Stimulated activated CD4-positive, alpha-beta T cell treated with anti-CD3 and anti-CD28 coated beads, Interleukin-12 subunit alpha, Interleukin-12 subunit beta, amount 100 ng/mL, for 4 hours (primary cell): ENCODE results near the gene NCCRP1.

Experiments
- DNase-seq: peaks from one replicate; pipeline ENCODE4 v3.0.0-alpha.2; 2020

Gene NCCRP1

GRCh38 chr19:39248806-39249205 lies 52.0 kb downstream of the NCCRP1 start, which contains the start of gene IFNL4:
Gene IFNL4, minus strand, starts transcription at chr19:39248856.
- DNase-seq: no peak

GRCh38 chr19:39251081-39251480 lies 54.3 kb downstream of the NCCRP1 start:
- DNase-seq: no peak
